ENCODE measurements around the gene OR5A1. TPM values are rescaled to one million over a fixed set of nuclear protein-coding genes. Genes with fewer than 3 reads are reported as not detected.

OR5A1 gene
- total RNA-seq: not detected in 2 replicates

GRCh38 chr11:59436169-59436568, at the start of gene OR5A1:
TSS of gene OR5A1 (plus strand) at chr11:59436469. CDS start at chr11:59443169, 6,700 bp downstream.

GRCh38 chr11:59426361-59427067, 9.8 kb upstream of the OR5A1 start, which contains the start of gene OR5A2:
TSS of gene OR5A2 (minus strand) at chr11:59426413. CDS start at chr11:59422953, 3,460 bp downstream.

GRCh38 chr11:59456661-59457060, 20.4 kb downstream of the OR5A1 start, which contains the start of gene OR4D6:
TSS of gene OR4D6 (plus strand) at chr11:59456961. CDS start at chr11:59456961, 0 bp downstream.

GRCh38 chr11:59473015-59473414, 36.7 kb downstream of the OR5A1 start, which contains the start of gene OR4D10:
TSS of gene OR4D10 (plus strand) at chr11:59473315. CDS start at chr11:59477430, 4,115 bp downstream.

Other genes with a start within 250 kb of the OR5A1 start
- under 0.01 TPM in 1 of 2 replicates, not detected in the other for gene MPEG1, start 223.5 kb upstream of the OR5A1 start, total RNA-seq
- not detected in 2 replicates for gene OR5AN1, start 77.6 kb upstream of the OR5A1 start, total RNA-seq
- not detected in 2 replicates for gene OR5A2, start 10.1 kb upstream of the OR5A1 start, total RNA-seq
- not detected in 2 replicates for gene OR4D6, start 20.5 kb downstream of the OR5A1 start, total RNA-seq
- gene OR4D10, start 36.8 kb downstream of the OR5A1 start, total RNA-seq: not detected in 2 replicates
- not detected in 2 replicates for gene OR4D11, start 67.1 kb downstream of the OR5A1 start, total RNA-seq
- gene OR4D9, start 75.1 kb downstream of the OR5A1 start, total RNA-seq: not detected in 2 replicates
- 31.6 and 34.6 TPM in 2 replicates for gene OSBP, start 179.3 kb downstream of the OR5A1 start, total RNA-seq
- gene PATL1, start 232.6 kb downstream of the OR5A1 start, total RNA-seq: 9.2 and 11.9 TPM in 2 replicates